Measurements from ENCODE around the gene AKR1B1.

- TF ChIP-seq, protein P1, sequence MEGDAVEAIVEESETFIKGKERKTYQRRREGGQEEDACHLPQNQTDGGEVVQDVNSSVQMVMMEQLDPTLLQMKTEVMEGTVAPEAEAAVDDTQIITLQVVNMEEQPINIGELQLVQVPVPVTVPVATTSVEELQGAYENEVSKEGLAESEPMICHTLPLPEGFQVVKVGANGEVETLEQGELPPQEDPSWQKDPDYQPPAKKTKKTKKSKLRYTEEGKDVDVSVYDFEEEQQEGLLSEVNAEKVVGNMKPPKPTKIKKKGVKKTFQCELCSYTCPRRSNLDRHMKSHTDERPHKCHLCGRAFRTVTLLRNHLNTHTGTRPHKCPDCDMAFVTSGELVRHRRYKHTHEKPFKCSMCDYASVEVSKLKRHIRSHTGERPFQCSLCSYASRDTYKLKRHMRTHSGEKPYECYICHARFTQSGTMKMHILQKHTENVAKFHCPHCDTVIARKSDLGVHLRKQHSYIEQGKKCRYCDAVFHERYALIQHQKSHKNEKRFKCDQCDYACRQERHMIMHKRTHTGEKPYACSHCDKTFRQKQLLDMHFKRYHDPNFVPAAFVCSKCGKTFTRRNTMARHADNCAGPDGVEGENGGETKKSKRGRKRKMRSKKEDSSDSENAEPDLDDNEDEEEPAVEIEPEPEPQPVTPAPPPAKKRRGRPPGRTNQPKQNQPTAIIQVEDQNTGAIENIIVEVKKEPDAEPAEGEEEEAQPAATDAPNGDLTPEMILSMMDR (IDR thresholded peaks at IDR 0.05 in 4 of 5, conservative IDR thresholded peaks at IDR 0.05 in 1 of 5): no peak
- no peak for TF ChIP-seq POLR2A (IDR thresholded peaks at IDR 0.05)
These were observed 13.8 kb upstream of the AKR1B1 start for GRCh38 chr7:134472572-134473244.

Data from gastrocnemius medialis (tissue), 4 donors.